HEK293T (cell line): ENCODE data around the gene PRPF6.

Experiments
- CTCF ChIA-PET: fragments of 350-600 bp; formaldehyde crosslinking; extraction: SDS; loops from one replicate; lab custom pipeline; 2021; ENCODE audit warnings: antibody characterized with exemption, inconsistent platforms; lab: Yijun Ruan, JAX
- POLR2A ChIA-PET: fragments of 350-600 bp; formaldehyde crosslinking; extraction: SDS; loops from one replicate; lab custom pipeline; 2020; ENCODE audit warnings: antibody characterized with exemption, inconsistent platforms; lab: Yijun Ruan, JAX
- DNase-seq: peaks from one replicate; pipeline ENCODE4 v3.0.0; 2012; ENCODE audit warnings: mixed read lengths; ENCODE audit errors: extremely low spot score
- ARNT ChIP-seq: fragments of 450-650 bp; IDR thresholded peaks from 2 replicates; pipeline ENCODE4 v1.6.1; 2017; ENCODE audit warnings: mild to moderate bottlenecking
- BHLHE40 ChIP-seq: fragments of 450-650 bp; IDR thresholded peaks from 2 replicates; pipeline ENCODE4 v1.6.1; 2016; ENCODE audit warnings: mild to moderate bottlenecking, moderate library complexity, borderline replicate concordance
- CTBP1 ChIP-seq: fragments of 450-650 bp; IDR thresholded peaks from 2 replicates; pipeline ENCODE4 v1.6.1; 2016; ENCODE audit warnings: borderline replicate concordance
- ELF4 ChIP-seq: fragments of 450-650 bp; IDR thresholded peaks from 2 replicates; pipeline ENCODE4 v1.6.1; 2017; ENCODE audit warnings: antibody characterized with exemption
- FOXA1 ChIP-seq: fragments of 450-650 bp; IDR thresholded peaks from 2 replicates; pipeline ENCODE4 v1.6.1; 2016; ENCODE audit warnings: mild to moderate bottlenecking
- FOXK2 ChIP-seq: fragments of 450-650 bp; IDR thresholded peaks from 2 replicates; pipeline ENCODE4 v1.6.1; 2016; ENCODE audit warnings: mild to moderate bottlenecking
- FOXM1 ChIP-seq: fragments of 450-650 bp; IDR thresholded peaks from 2 replicates; pipeline ENCODE4 v1.6.1; 2017; ENCODE audit warnings: mild to moderate bottlenecking, borderline replicate concordance
- HDGF ChIP-seq: fragments of 450-650 bp; IDR thresholded peaks from 2 replicates; pipeline ENCODE4 v1.6.1; 2017; ENCODE audit warnings: antibody characterized with exemption, borderline replicate concordance
- L3MBTL2 ChIP-seq: fragments of 450-650 bp; conservative IDR thresholded peaks from 2 replicates; pipeline ENCODE4 v1.6.1; 2016; ENCODE audit warnings: mild to moderate bottlenecking
- LEF1 ChIP-seq: fragments of 450-650 bp; IDR thresholded peaks from 2 replicates; pipeline ENCODE4 v1.6.1; 2017; ENCODE audit warnings: mild to moderate bottlenecking, borderline replicate concordance
- NFRKB ChIP-seq: fragments of 450-650 bp; IDR thresholded peaks from 2 replicates; pipeline ENCODE4 v1.6.1; 2016; ENCODE audit warnings: mild to moderate bottlenecking, moderate library complexity
- PKNOX1 ChIP-seq: fragments of 450-650 bp; IDR thresholded peaks from 2 replicates; pipeline ENCODE4 v1.6.1; 2016
- SP1 ChIP-seq: fragments of 450-650 bp; IDR thresholded peaks from 2 replicates; pipeline ENCODE4 v1.6.1; 2017
- SUZ12 ChIP-seq: fragments of 450-650 bp; IDR thresholded peaks from 2 replicates; pipeline ENCODE4 v1.6.1; 2016; ENCODE audit warnings: mild to moderate bottlenecking
- TARDBP ChIP-seq: fragments of 450-650 bp; IDR thresholded peaks from 2 replicates; pipeline ENCODE4 v1.6.1; 2016
- ZNF384 ChIP-seq: fragments of 450-650 bp; IDR thresholded peaks from 2 replicates; pipeline ENCODE4 v1.6.1; 2016

PRPF6 gene

GRCh38 chr20:64015635-64016034 is 34.7 kb downstream of the PRPF6 start:
- CTCF ChIA-PET, result no interaction called here
- POLR2A ChIA-PET, result no interaction called here
- no peak for DNase-seq
- TF ChIP-seq FOXA1, result no peak
- no peak for TF ChIP-seq L3MBTL2
- no peak for TF ChIP-seq LEF1
- TF ChIP-seq NFRKB, result no peak
- no peak for TF ChIP-seq HDGF
- no peak for TF ChIP-seq PKNOX1
- TF ChIP-seq ZNF384, result no peak
- TF ChIP-seq SUZ12, result no peak
- no peak for TF ChIP-seq FOXM1
- TF ChIP-seq FOXK2, result no peak
- TF ChIP-seq ELF4, result no peak
- no peak for TF ChIP-seq TARDBP
- TF ChIP-seq CTBP1, result no peak
- no peak for TF ChIP-seq BHLHE40

DNA sequence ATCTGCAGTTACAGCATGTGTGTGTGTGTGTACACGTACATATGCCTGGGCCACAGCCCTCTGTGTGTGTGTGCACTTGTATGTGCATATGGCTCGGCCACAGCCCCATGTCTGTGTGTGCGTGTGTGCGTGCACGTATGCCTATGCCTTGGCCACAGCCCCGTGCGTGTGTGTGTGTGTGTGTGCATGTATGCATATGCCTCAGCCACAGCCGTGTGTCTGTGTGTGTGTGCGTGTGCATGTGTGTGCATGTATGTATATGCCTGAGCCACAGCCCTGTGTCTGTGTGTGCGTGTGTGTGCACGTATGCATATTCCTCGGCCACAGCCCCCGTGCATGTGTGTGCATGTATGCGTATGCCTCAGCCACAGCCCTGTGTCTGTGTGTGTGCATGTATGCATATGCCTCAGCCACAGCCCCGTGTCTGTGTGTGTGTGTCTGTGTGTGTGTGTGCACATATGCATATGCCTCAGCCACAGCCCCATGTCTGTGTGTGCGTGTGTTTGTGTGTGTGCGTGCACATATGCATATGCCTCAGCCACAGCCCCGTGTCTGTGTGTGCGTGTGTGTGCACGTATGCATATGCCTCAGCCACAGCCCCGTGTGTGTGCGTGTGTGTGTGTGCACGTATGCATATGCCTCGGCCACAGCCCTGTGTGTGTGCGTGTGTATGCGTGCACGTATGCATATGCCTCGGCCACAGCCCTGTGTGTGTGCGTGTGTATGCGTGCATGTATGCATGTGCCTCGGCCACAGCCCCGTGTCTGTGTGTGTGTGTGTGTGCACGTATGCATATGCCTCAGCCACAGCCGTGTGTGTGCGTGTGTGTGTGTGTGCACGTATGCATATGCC is 40.4 kb downstream of the PRPF6 start:
- DNase-seq, result no peak
- CTCF ChIA-PET, result no interaction called here

DNA sequence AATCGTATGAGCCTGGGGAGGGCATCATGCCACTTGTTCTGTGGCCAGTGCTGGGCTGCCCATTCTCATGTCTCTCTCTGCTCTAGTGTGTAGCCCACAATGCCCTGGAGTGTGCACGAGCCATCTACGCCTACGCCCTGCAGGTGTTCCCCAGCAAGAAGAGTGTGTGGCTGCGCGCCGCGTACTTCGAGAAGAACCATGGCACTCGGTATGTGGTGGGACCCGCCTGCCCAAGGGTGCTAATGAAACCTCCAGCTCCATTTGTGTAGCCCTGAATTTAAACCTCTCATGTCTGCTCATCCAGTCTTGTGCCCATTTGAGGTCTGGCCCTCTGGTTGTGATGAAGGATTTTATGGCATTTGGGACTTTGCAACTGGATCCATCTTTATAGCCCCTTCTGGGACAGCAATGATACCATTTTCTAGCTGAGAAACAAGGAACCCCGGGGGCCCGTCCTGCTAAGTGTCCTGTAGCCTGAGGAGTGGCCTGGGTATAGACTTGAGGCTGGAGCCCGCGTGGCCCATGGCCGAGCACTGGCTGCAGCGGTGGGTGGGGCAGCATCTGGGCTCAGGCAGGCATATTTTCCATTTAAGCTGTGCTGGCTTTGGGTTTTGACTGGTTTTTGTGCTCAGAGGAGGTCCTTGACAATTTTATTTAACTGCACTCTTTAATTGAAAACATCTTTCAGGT is 41.9 kb downstream of the PRPF6 start:
- TF ChIP-seq HDGF (no peak), FOXK2 (no peak), ELF4 (no peak), FOXA1 (no peak), TARDBP (no peak), NFRKB (no peak), BHLHE40 (no peak), SUZ12 (no peak), ARNT (no peak), PKNOX1 (no peak), SP1 (no peak)
- CTCF ChIA-PET, result no interaction called here
- POLR2A ChIA-PET, result no interaction called here
- DNase-seq, result no peak

More for the DNA sequence above, 40.4 kb downstream of the PRPF6 start:
- TF ChIP-seq ZNF384, result no peak
- TF ChIP-seq NFRKB, result no peak
- TF ChIP-seq TARDBP, result no peak
- no peak for TF ChIP-seq L3MBTL2
- TF ChIP-seq FOXM1, result no peak
- no peak for TF ChIP-seq FOXA1
- TF ChIP-seq ARNT, result no peak
- no peak for TF ChIP-seq ELF4
- TF ChIP-seq CTBP1, result no peak
- no peak for TF ChIP-seq HDGF
- TF ChIP-seq PKNOX1, result no peak
- TF ChIP-seq SUZ12, result no peak
- TF ChIP-seq SP1, result no peak
- no peak for TF ChIP-seq LEF1
- TF ChIP-seq BHLHE40, result no peak
- no peak for TF ChIP-seq FOXK2
- POLR2A ChIA-PET, result no interaction called here

DNA sequence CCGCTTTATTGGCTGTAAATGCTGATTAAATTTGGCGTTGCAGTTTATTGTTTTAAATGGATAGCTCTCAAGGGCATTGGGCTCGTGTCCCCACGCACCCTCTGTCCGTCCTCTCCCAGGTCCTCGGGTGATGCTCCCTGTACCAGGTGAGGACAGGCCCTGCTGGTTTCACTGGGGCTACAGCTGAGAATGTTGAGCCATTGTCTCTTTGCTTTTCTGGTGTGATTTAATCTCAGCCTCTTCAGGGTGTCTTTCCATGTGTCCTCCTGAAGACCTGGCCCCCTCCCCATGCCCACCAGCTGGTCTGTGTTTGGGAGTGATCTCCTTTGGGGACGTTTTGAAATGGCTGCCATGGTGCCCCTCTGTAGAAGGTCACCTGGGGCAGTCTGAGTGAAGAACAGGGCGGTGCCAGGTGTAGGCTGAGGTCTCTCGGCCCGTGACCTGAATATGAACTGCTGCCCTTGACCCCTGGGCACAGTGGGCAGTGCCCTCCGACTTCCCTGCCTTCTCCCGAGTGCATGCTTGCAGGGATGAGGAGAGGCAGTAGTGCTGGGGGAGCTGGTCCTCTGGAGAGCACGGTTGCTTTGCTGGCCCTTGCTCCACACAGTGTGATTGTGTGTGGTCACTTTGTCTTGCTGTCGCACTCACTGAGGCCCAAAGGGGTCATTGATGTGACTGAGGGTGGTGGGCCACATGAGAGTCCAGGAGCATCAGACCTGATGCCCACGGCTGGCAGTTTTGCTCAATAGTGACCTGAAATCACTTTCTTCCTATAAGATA is 42.6 kb downstream of the PRPF6 start:
- TF ChIP-seq CTBP1, result no peak
- no peak for TF ChIP-seq TARDBP
- TF ChIP-seq L3MBTL2, result no peak
- TF ChIP-seq BHLHE40, result no peak
- no peak for TF ChIP-seq HDGF
- ChIA-PET CTCF (no interaction called here), POLR2A (no interaction called here)
- DNase-seq, result no peak

DNA sequence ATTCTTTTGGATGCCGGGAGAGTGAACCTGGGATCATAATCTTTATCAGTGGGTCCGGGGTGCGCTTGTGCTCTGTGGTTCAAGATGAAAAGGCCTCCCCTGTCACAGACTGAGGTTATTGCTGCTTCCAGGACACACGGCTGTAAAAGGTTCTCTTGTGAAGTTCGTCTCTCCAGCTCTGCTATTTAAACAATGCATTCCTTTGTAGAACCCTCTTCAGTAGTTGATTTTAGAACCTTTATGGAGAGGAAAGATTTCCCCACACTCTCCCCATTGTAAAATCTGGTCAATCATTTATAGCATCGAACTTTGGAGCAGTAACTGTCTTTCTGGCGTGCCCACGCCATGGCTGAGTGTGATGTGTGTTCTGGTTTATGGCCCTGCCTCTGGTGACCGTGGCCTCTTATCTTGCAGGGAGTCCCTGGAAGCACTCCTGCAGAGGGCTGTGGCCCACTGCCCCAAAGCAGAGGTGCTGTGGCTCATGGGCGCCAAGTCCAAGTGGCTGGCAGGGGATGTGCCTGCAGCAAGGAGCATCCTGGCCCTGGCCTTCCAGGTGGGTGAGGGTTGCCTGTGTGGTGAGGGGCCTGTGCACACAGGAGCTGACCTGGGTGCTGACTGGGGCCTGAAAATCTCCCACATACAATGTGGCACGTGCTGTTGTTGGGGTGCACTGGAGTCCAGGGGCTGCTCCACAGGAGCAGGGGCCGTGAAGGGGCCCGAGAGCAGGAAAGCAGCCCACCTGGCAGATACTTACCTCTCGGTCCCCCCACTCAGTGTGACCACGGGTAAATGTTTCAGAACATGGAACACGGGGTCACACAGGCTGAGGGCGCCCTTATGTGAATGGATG is 43.4 kb downstream of the PRPF6 start:
- ChIA-PET CTCF (no interaction called here), POLR2A (no interaction called here)

More for the DNA sequence above, 43.4 kb downstream of the PRPF6 start:
- no peak for DNase-seq
- TF ChIP-seq CTBP1 (no peak), FOXM1 (no peak), ARNT (no peak), ZNF384 (no peak), PKNOX1 (no peak)
